Ectodermal cell (in vitro differentiated cells): ENCODE results near the gene OR4N2.
"Not testable (repeated sequence)": the region's sequence is repeated elsewhere in the genome, so short reads cannot be mapped to it uniquely, and the experiment has no call there.

Source experiments
- H3K27ac ChIP-seq: 2 replicates; pipeline ENCODE4 v1.7.0; 2013; ENCODE audit warnings: mild to moderate bottlenecking, low read depth, low read length; ENCODE audit not compliant: insufficient read depth, poor library complexity, severe bottlenecking
- H3K27me3 ChIP-seq: 2 replicates; pipeline ENCODE4 v1.7.0; 2013; ENCODE audit warnings: mild to moderate bottlenecking, low read length; ENCODE audit not compliant: insufficient read depth, control insufficient read depth, poor library complexity, severe bottlenecking
- H3K36me3 ChIP-seq: one replicate; pipeline ENCODE4 v1.7.0; 2013; ENCODE audit warnings: low read length; ENCODE audit not compliant: control insufficient read depth, insufficient read depth
- H3K4me1 ChIP-seq: one replicate; pipeline ENCODE4 v1.7.0; 2013; ENCODE audit warnings: low read length; ENCODE audit not compliant: control insufficient read depth, insufficient read depth
- H3K4me3 ChIP-seq: 2 replicates; pipeline ENCODE4 v1.7.0; 2013; ENCODE audit warnings: low read depth, low read length, control low read depth; ENCODE audit not compliant: insufficient read depth
- H3K9me3 ChIP-seq: 2 replicates; pipeline ENCODE4 v1.7.0; 2013; ENCODE audit warnings: mild to moderate bottlenecking, low read length, moderate library complexity; ENCODE audit not compliant: control insufficient read depth
- WGBS, 2 experiments: methylation state at CpG; one replicate each; pipeline ENCODE4 v1.1.7; 2013; ENCODE audit warnings: missing lambda C conversion rate in 2 of 2; 5-methylcytosine and 5-hydroxymethylcytosine counted together

Gene OR4N2

DNA sequence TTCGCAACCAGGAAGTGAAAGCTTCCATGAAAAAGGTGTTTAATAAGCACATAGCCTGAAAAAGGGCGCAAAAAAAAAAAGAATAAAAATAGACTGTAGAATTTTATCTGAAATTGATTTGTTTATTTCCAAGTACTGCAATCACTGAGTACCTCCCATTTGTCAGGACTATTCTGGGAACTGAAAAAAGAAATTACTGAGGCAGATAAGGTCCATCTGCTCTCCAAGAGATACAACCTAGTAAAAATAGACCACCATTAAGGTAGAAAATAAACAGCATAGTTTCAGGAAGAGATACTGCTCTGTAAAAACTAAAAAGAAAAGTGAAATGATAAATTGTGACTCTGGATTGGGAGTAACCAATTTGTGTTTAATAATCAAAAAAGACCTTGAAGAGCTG lies 24.7 kb downstream of the OR4N2 start:
- no peaks in the 10 kb centered on the region for H3K36me3 ChIP-seq
- H3K27ac ChIP-seq = no peak overlapping the region
- peaks cover 18% of the 10 kb centered on the region for H3K9me3 ChIP-seq
- 77 to 82% methylated on average over 2 of the region's 2 CpGs for WGBS, 2 experiments
- H3K4me3 ChIP-seq = no peak overlapping the region
- no peaks in the 10 kb centered on the region for H3K4me1 ChIP-seq
- H3K27me3 ChIP-seq = no peaks in the 10 kb centered on the region

DNA sequence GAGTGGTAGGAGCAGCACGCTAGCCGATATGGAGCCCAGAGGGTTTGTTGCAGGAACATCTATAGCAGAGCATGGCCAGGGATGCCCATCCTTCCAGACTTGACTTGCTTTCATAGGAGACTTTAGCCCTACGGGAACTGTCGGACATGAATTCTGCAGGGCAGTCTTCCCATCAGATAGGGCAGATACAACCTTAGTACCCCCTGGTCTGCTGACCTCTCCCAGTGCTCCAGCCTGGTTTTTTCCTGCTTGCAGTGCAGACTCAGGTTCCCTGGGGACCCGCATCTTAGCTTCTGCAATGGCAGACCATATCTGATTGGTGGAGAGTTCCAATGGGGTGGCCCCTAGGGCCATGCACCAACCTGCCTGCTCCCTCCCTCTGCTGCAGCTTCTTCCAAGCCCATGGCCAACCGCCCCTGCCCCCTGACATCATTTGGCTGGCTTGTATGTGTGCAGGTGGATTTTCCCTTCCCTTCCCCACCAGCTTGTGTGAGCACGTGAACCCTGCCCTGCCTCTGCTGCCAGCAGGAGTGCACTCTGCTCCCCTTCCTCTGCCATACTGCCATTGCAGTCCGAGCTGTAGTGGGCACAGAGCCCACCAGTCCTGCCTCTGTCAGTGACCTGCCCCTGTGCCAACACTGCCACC lies 30.8 kb downstream of the OR4N2 start:
- H3K36me3 ChIP-seq, H3K27ac ChIP-seq, H3K4me3 ChIP-seq, H3K4me1 ChIP-seq, H3K27me3 ChIP-seq: not testable (repeated sequence)
- WGBS, 2 experiments = 72 to 74% methylated on average over 8 of the region's 8 CpGs
- H3K9me3 ChIP-seq = peaks cover 38% of the 10 kb centered on the region

GRCh38 chr14:19838433-19838832 lies 34.9 kb downstream of the OR4N2 start:
- Histone ChIP-seq H3K9me3 (peaks cover 32% of the 10 kb centered on the region), H3K36me3 (no peaks in the 10 kb centered on the region), H3K4me1 (no peaks in the 10 kb centered on the region), H3K4me3 (no peak overlapping the region), H3K27me3 (no peaks in the 10 kb centered on the region), H3K27ac (no peak overlapping the region)

DNA sequence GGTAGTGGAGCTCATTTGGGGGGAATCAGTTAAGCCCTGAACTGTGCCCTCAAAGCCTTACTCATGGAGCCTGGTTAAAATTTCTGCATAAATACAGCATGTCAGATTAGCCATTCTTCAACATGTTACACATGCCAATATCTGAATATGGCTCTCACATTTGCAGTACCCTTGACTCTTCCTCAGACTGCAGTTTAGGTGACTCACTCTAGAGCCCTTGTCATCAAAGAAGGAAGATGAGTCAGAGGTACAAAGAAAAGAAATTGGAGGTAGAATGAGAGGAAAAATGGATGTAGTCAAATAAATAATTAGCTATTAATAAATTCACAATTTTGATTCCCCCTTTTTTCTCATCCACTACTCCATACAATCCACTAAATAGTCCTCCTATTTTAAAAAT lies 47.8 kb downstream of the OR4N2 start:
- no peaks in the 10 kb centered on the region for H3K4me1 ChIP-seq
- H3K9me3 ChIP-seq = peaks cover 17% of the 10 kb centered on the region
- H3K27ac ChIP-seq = no peak overlapping the region
- no peak overlapping the region for H3K4me3 ChIP-seq
- H3K36me3 ChIP-seq = no peaks in the 10 kb centered on the region
- no peaks in the 10 kb centered on the region for H3K27me3 ChIP-seq

- H3K4me3 ChIP-seq, H3K27me3 ChIP-seq, H3K27ac ChIP-seq, H3K36me3 ChIP-seq, H3K4me1 ChIP-seq: not testable (repeated sequence)
- 92 to 93% methylated on average over 39 of the region's 39 CpGs for WGBS, 2 experiments
- H3K9me3 ChIP-seq = peaks cover 23% of the 10 kb centered on the region
Measured at GRCh38 chr14:19866061-19866669, 62.6 kb downstream of the OR4N2 start.

GRCh38 chr14:19873178-19873577 lies 69.6 kb downstream of the OR4N2 start:
- no peak overlapping the region for H3K27ac ChIP-seq
- no peaks in the 10 kb centered on the region for H3K27me3 ChIP-seq
- peaks cover 28% of the 10 kb centered on the region for H3K9me3 ChIP-seq
- WGBS, 2 experiments = 67 to 69% methylated on average over 6 of the region's 6 CpGs
- no peaks in the 10 kb centered on the region for H3K4me1 ChIP-seq
- no peak overlapping the region for H3K4me3 ChIP-seq
- no peaks in the 10 kb centered on the region for H3K36me3 ChIP-seq

- Histone ChIP-seq H3K27me3 (no peaks in the 10 kb centered on the region), H3K27ac (no peak within 1 kb of the TSS), H3K36me3 (no peaks in the 10 kb centered on the region), H3K4me3 (no peak within 1 kb of the TSS), H3K4me1 (no peaks in the 10 kb centered on the region), H3K9me3 (peaks cover 35% of the 10 kb centered on the region)
- WGBS, 2 experiments = 80% methylated on average over 1 to 2 of the region's 2 CpGs
Measured at GRCh38 chr14:19874842-19875241, 71.3 kb downstream of the OR4N2 start, which contains the start of gene OR4K2. Gene OR4K2, plus strand, starts transcription at chr14:19875142. Its CDS starts 1,126 bp downstream, at chr14:19876268.

- Histone ChIP-seq H3K4me1 (no peaks in the 10 kb centered on the region), H3K36me3 (no peaks in the 10 kb centered on the region), H3K4me3 (no peak overlapping the region), H3K27me3 (no peaks in the 10 kb centered on the region), H3K27ac (no peak overlapping the region), H3K9me3 (peaks cover 41% of the 10 kb centered on the region)
Measured at GRCh38 chr14:19878029-19878642, 74.6 kb downstream of the OR4N2 start.
